IPS-15b (cell line): ENCODE results near the gene GNA15.

Experiments
- H3K27me3 ChIP-seq: one replicate; pipeline ENCODE4 v1.6.1; 2013; ENCODE audit warnings: low read length; ENCODE audit not compliant: control insufficient read depth, insufficient read depth
- H3K36me3 ChIP-seq: one replicate; pipeline ENCODE4 v1.6.1; 2013; ENCODE audit warnings: low read length; ENCODE audit not compliant: control insufficient read depth, insufficient read depth
- H3K4me1 ChIP-seq: one replicate; pipeline ENCODE4 v1.6.1; 2013; ENCODE audit warnings: mild to moderate bottlenecking, low read length; ENCODE audit not compliant: control insufficient read depth, insufficient read depth
- H3K4me3 ChIP-seq: one replicate; pipeline ENCODE4 v1.5.1; 2013; ENCODE audit warnings: low read depth, low read length
- H3K9ac ChIP-seq: one replicate; pipeline ENCODE4 v1.6.1; 2013; ENCODE audit warnings: low read depth, mild to moderate bottlenecking, low read length
- H3K9me3 ChIP-seq: one replicate; pipeline ENCODE4 v1.6.1; 2013; ENCODE audit warnings: mild to moderate bottlenecking, low read length; ENCODE audit not compliant: control insufficient read depth, insufficient read depth

Gene GNA15

GRCh38 chr19:3206216-3206953 is 70.6 kb downstream of the GNA15 start:
- Histone ChIP-seq H3K27me3 (no peaks in the 10 kb centered on the region), H3K36me3 (peaks cover 40% of the 10 kb centered on the region), H3K4me1 (peaks cover 2% of the 10 kb centered on the region), H3K4me3 (no peak overlapping the region), H3K9ac (no peak overlapping the region), H3K9me3 (no peaks in the 10 kb centered on the region)

DNA sequence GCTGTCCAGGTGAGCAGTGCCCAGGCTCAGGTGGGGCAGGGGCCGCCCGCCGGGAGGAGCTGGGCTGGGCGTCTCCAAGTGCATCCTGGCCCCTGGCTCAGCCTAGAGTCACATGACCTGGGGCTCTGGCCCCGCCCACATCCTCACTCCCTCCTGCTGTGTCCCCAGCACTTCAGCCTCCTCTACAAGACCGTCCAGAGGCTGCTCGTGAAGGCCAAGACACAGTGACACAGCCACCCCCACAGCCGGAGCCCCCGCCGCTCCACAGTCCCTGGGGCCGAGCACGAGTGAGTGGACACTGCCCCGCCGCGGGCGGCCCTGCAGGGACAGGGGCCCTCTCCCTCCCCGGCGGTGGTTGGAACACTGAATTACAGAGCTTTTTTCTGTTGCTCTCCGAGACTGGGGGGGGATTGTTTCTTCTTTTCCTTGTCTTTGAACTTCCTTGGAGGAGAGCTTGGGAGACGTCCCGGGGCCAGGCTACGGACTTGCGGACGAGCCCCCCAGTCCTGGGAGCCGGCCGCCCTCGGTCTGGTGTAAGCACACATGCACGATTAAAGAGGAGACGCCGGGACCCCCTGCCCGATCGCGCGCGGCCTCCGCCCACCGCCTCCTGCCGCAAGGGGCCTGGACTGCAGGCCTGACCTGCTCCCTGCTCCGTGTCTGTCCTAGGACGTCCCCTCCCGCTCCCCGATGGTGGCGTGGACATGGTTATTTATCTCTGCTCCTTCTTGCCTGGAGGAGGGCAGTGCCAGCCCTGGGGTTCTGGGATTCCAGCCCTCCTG is 71.8 kb downstream of the GNA15 start:
- Histone ChIP-seq H3K9ac (no peak overlapping the region), H3K36me3 (peaks cover 34% of the 10 kb centered on the region)

DNA sequence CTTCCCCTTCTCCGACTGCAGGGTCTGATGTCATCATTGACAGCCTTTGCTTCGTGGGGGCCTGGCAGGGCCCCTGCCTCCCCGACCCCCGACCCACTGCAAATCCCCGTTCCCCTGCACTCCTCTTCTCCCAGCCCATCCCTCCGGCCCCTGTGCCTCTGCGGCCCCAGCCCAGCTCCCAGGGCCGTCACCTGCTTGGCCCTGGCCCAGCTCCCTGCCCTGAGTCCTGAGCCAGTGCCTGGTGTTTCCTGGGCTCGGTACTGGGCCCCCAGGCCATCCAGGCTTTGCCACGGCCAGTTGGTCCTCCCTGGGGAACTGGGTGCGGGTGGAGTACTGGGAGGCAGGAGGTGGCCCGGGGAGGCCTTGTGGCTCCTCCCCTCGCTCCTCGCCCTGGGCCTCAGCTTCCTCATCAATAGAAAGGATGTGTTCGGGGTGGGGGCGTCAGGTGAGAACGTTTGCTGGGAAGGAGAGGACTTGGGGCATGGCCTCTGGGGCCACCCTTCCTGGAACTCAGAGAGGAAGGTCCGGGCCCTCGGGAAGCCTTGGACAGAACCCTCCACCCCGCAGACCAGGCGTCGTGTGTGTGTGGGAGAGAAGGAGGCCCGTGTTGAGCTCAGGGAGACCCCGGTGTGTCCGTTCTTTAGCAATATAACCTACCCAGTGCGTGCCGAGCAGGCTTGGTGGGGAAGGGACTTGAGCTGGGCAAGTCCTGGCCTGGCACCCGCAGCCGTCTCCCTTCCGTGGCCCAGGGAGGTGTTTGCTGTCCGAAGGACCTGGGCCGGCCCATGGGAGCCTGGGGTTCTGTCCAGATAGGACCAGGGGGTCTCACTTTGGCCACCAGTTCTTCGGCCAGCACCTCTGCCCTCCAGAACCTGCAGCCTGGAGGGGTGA is 72.7 kb downstream of the GNA15 start:
- Histone ChIP-seq H3K4me1 (peaks cover 2% of the 10 kb centered on the region), H3K9ac (no peak overlapping the region), H3K4me3 (no peak overlapping the region), H3K36me3 (peaks cover 32% of the 10 kb centered on the region), H3K27me3 (no peaks in the 10 kb centered on the region), H3K9me3 (no peaks in the 10 kb centered on the region)

More for the DNA sequence above, 71.8 kb downstream of the GNA15 start:
- Histone ChIP-seq H3K4me3 (no peak overlapping the region), H3K4me1 (peaks cover 2% of the 10 kb centered on the region), H3K27me3 (no peaks in the 10 kb centered on the region), H3K9me3 (no peaks in the 10 kb centered on the region)

- peaks cover 2% of the 10 kb centered on the region for H3K4me1 ChIP-seq
- peaks cover 15% of the 10 kb centered on the region for H3K36me3 ChIP-seq
- no peaks in the 10 kb centered on the region for H3K27me3 ChIP-seq
- no peaks in the 10 kb centered on the region for H3K9me3 ChIP-seq
- no peak overlapping the region for H3K4me3 ChIP-seq
- H3K9ac ChIP-seq: no peak overlapping the region
Observed at GRCh38 chr19:3210347-3211017, 74.6 kb downstream of the GNA15 start.

DNA sequence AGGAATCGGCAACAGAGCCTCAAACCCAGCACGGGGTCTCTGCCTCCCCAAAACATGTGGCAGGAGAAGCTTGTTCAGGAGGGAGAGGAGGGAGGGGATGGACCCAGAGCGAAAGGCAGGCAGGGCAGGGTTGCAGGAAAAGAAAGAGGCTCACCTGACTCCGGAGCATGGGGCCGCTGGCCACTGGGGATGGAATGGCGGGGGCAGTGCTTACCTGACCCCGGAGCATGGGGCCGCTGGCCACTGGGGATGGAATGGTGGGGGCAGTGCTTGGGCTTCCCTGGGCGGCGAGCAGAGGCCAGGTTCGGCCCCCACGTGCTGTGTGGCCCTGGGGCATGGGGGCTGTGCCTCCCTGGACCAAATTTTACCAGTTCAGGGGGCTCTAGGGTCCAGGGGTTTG is 75.4 kb downstream of the GNA15 start:
- Histone ChIP-seq H3K9ac (no peak overlapping the region), H3K27me3 (no peaks in the 10 kb centered on the region), H3K9me3 (no peaks in the 10 kb centered on the region), H3K4me3 (no peak overlapping the region), H3K4me1 (peaks cover 2% of the 10 kb centered on the region), H3K36me3 (peaks cover 13% of the 10 kb centered on the region)

DNA sequence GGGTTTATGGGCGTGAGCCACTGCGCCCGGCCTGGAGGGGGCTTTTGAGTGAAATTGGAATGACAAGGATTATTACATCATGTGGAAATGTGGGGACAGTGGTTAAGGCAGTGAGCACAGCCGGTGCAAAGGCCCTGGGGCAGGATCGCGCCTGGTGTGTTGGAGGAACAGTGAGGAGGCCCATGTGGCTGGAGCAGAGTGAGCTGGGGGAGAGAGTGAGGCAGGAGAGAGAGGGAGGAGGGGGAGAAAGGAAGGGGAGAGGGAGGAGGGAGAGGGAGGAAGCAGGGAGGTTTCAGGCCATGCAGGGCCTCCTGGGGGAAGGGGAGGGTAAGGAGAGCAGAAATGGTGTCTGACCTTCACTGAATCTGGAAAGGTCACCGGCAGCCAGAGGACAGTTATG is 77.3 kb downstream of the GNA15 start:
- peaks cover 2% of the 10 kb centered on the region for H3K4me1 ChIP-seq
- no peaks in the 10 kb centered on the region for H3K36me3 ChIP-seq
- no peaks in the 10 kb centered on the region for H3K27me3 ChIP-seq
- H3K4me3 ChIP-seq: no peak overlapping the region
- no peaks in the 10 kb centered on the region for H3K9me3 ChIP-seq
- no peak overlapping the region for H3K9ac ChIP-seq
